K562 (cell line): ENCODE data around the gene MEA1. TPM values are rescaled to one million over a fixed set of nuclear protein-coding genes. Genes with fewer than 3 reads are reported as not detected.

Source experiments
- KDM1A ChIP-seq, 2 experiments: fragments of 450-650 bp; IDR thresholded peaks; 2 replicates each; pipeline ENCODE4 v1.6.1; 2016; ENCODE audit warnings: mild to moderate bottlenecking in 2 of 2
- LCOR ChIP-seq: sonication (generic); formaldehyde crosslinking; IDR thresholded peaks from 2 replicates; pipeline ENCODE4 v1.8.0; 2022; ENCODE audit warnings: mild to moderate bottlenecking, missing genetic modification reagents
- MBD2 ChIP-seq: sonication (generic); IDR thresholded peaks from 2 replicates; pipeline ENCODE4 v1.6.1; 2016; ENCODE audit warnings: low read depth, borderline replicate concordance
- MCM5 ChIP-seq: fragments of 450-650 bp; IDR thresholded peaks from 2 replicates; pipeline ENCODE4 v1.6.1; 2016; ENCODE audit warnings: low read depth
- MEIS2 ChIP-seq: fragments of 450-650 bp; IDR thresholded peaks from 2 replicates; pipeline ENCODE4 v1.6.1; 2014; ENCODE audit warnings: mild to moderate bottlenecking; ENCODE audit not compliant: partially characterized antibody
- MXD1 ChIP-seq: fragments of 250-450 bp; sonication (Bioruptor Pico); IDR thresholded peaks from 2 replicates; pipeline ENCODE4 v1.8.0; 2021; ENCODE audit warnings: borderline replicate concordance, mild to moderate bottlenecking, moderate library complexity; ENCODE audit not compliant: poor library complexity, severe bottlenecking
- MXI1 ChIP-seq: IDR thresholded peaks from 2 replicates; pipeline ENCODE4 v1.6.1; 2011; ENCODE audit warnings: low read depth, mild to moderate bottlenecking, improper control_type of control experiment, low read length
- MYC ChIP-seq, 2 experiments: fragments of 250-450 bp in 1 of 2; sonication (Bioruptor Pico) in 1 of 2; IDR thresholded peaks; 2 replicates each; pipeline versions ENCODE4 v1.5.1 to v1.6.1; 2012 to 2021; ENCODE audit warnings: low read depth in 2 of 2, borderline replicate concordance in 1 of 2, improper control_type of control experiment in 1 of 2, low read length in 1 of 2, mild to moderate bottlenecking in 1 of 2, moderate library complexity in 1 of 2
- NFATC3 ChIP-seq: fragments of 450-650 bp; IDR thresholded peaks from 2 replicates; pipeline ENCODE4 v1.6.1; 2017; ENCODE audit warnings: mild to moderate bottlenecking
- NONO ChIP-seq, 2 experiments: fragments of 200-400 bp in 1 of 2; fragments of 450-650 bp in 1 of 2; formaldehyde crosslinking in 1 of 2; IDR thresholded peaks; 2 replicates each; pipeline ENCODE4 v1.6.1; 2017; ENCODE audit warnings: low read depth in 2 of 2, mild to moderate bottlenecking in 2 of 2, moderate library complexity in 2 of 2, low read length in 1 of 2
- PCBP2 ChIP-seq: fragments of 200-400 bp; formaldehyde crosslinking; IDR thresholded peaks from 2 replicates; pipeline ENCODE4 v1.6.1; 2018; ENCODE audit warnings: low read length, low read depth, mild to moderate bottlenecking, moderate library complexity; ENCODE audit not compliant: poor library complexity, severe bottlenecking
- PML ChIP-seq: IDR thresholded peaks from 2 replicates; pipeline ENCODE4 v1.6.1; 2012; ENCODE audit warnings: low read length, inconsistent platforms
- SNAPC5 ChIP-seq: fragments of 250-450 bp; sonication (Bioruptor Pico); IDR thresholded peaks from 2 replicates; pipeline ENCODE4 v1.8.0; 2021; ENCODE audit warnings: moderate library complexity, mild to moderate bottlenecking, inconsistent platforms
- SP1 ChIP-seq: sonication (generic); formaldehyde crosslinking; IDR thresholded peaks from 2 replicates; pipeline ENCODE4 v1.8.1; 2022; ENCODE audit warnings: mild to moderate bottlenecking, missing genetic modification reagents
- TAF15 ChIP-seq: fragments of 200-400 bp; formaldehyde crosslinking; IDR thresholded peaks from 2 replicates; pipeline ENCODE4 v1.6.1; 2017; ENCODE audit warnings: mild to moderate bottlenecking, low read depth, low read length, moderate library complexity
- WHSC1 ChIP-seq: IDR thresholded peaks from one replicate; pipeline ENCODE4 v1.6.1; 2012; ENCODE audit warnings: low read length, control low read depth, inconsistent platforms
- ZBTB49 ChIP-seq: sonication (generic); formaldehyde crosslinking; IDR thresholded peaks from 2 replicates; pipeline ENCODE4 v1.8.0; 2022; ENCODE audit warnings: missing genetic modification reagents, mild to moderate bottlenecking, borderline replicate concordance
- ZBTB7A ChIP-seq: IDR thresholded peaks from 2 replicates; pipeline ENCODE4 v1.6.1; 2011; ENCODE audit warnings: low read depth, mild to moderate bottlenecking, low read length, moderate library complexity, borderline replicate concordance; ENCODE audit not compliant: control insufficient read depth
- ZBTB8A ChIP-seq: fragments of 450-650 bp; IDR thresholded peaks from 2 replicates; pipeline ENCODE4 v1.6.1; 2018; ENCODE audit warnings: mild to moderate bottlenecking, moderate library complexity; ENCODE audit not compliant: partially characterized antibody
- ZNF217 ChIP-seq: sonication (generic); formaldehyde crosslinking; IDR thresholded peaks from 2 replicates; pipeline ENCODE4 v1.8.0; 2022; ENCODE audit warnings: mild to moderate bottlenecking, missing genetic modification reagents
- ZNF324 ChIP-seq: fragments of 250-450 bp; sonication (Bioruptor Pico); IDR thresholded peaks from 2 replicates; pipeline ENCODE4 v1.4.0; 2020; ENCODE audit warnings: mild to moderate bottlenecking
- ZNF717 ChIP-seq: fragments of 250-450 bp; sonication (Bioruptor Pico); IDR thresholded peaks from 2 replicates; pipeline ENCODE4 v1.5.0; 2021
- ZSCAN32 ChIP-seq: fragments of 450-650 bp; formaldehyde crosslinking; IDR thresholded peaks from 2 replicates; pipeline ENCODE4 v1.4.0; 2020; ENCODE audit warnings: mild to moderate bottlenecking, moderate library complexity
- polyA plus RNA-seq, 8 experiments: library from polyadenylated mRNA; depleted of rRNA in 4 of 8; stranded (reverse) in 5 of 8; unstranded in 3 of 8; fragments of >200 nt; fragmentation: Nextera tagmentation in 2 of 8; fragmentation: Illumina TruSeq in 1 of 8; extraction: Ambion mirVana in 2 of 8; extraction: Trizol in 1 of 8; gene quantifications; 2 replicates each; pipeline versions ENCODE4 v1.2.1 to v1.2.3, GENCODE V29; 2011 to 2014; ENCODE audit warnings: inconsistent platforms in 1 of 8, missing spikeins in 1 of 8
- total RNA-seq, 7 experiments: library from RNA; depleted of rRNA in 6 of 7; stranded (reverse); fragments of >200 nt in 6 of 7; fragmentation: Illumina TruSeq in 2 of 7; extraction: Trizol in 2 of 7; gene quantifications; 2 replicates each; pipeline versions ENCODE4 v1.2.1 to v1.2.3, GENCODE V29; 2011 to 2021; ENCODE audit warnings: low replicate concordance in 1 of 7

Gene MEA1
- total and polyA plus RNA-seq, 9 of the 15 experiments (the other 6 are each of a cell fraction or from before 2014, with no cell fraction given), result 86.8 to 210 (median 152) TPM

- no peak for TF ChIP-seq ZNF717 (CRISPR knock-in tag)
- TF ChIP-seq SP1, result peak; percentile 91
- no peak for TF ChIP-seq MXI1
- peak; percentile 80 for TF ChIP-seq MBD2
- TF ChIP-seq PML, result peak; percentile 79
- TF ChIP-seq KDM1A (IDR thresholded peaks at IDR 0.05), result no peak
- no peak for TF ChIP-seq ZBTB49 (CRISPR knock-in tag)
- TF ChIP-seq NONO (IDR thresholded peaks at IDR 0.05; ENCODE audit: low read depth in 2 of 2, low read length in 1 of 2), result no peak
- no peak for TF ChIP-seq ZBTB8A
- TF ChIP-seq SNAPC5 (CRISPR knock-in tag), result no peak
- no peak for TF ChIP-seq TAF15
- TF ChIP-seq ZNF324 (CRISPR knock-in tag), result no peak
- TF ChIP-seq NFATC3, result no peak
- TF ChIP-seq WHSC1, result no peak
- TF ChIP-seq ZBTB7A, result peak; percentile 90; the same call in 1 of the 2 replicates
- no peak for TF ChIP-seq MXD1 (CRISPR knock-in tag)
- peak; percentile 88 for TF ChIP-seq MYC (IDR thresholded peaks at IDR 0.05; ENCODE audit: low read depth, low read length)
- no peak; the same call in 1 of the 2 replicates for TF ChIP-seq MYC (CRISPR knock-in tag; IDR thresholded peaks at IDR 0.05; ENCODE audit: borderline replicate concordance, low read depth)
- peak; percentile 66 for TF ChIP-seq MEIS2
- TF ChIP-seq LCOR (CRISPR knock-in tag), result 0 out of 2 replicates have a peak, but pooled peaks have one; percentile 55
- no peak for TF ChIP-seq ZNF217 (CRISPR knock-in tag)
- TF ChIP-seq ZSCAN32, result no peak
- TF ChIP-seq MCM5, result no peak
- no peak for TF ChIP-seq PCBP2
Measured at GRCh38 chr6:43059168-43060033, 45.7 kb upstream of the MEA1 start, which contains the start of the genes KLC4 and MRPL2 (continued).
